Right lobe of liver (tissue), 6 donors: ENCODE results near the gene ZNF438. TPM values are rescaled to one million over a fixed set of nuclear protein-coding genes. Genes with fewer than 3 reads are reported as not detected.

Source experiments
- ATAC-seq, 4 donors: fragments of 200-7000 bp; cut with Tn5 transposase; one replicate each; pipeline ENCODE4 v1.9.1; 2020; ENCODE audit warnings: mild to moderate bottlenecking in 4 of 4, moderate library complexity in 4 of 4
- DNase-seq, 3 donors: peaks; one replicate each; pipeline ENCODE4 v3.0.0-alpha.2; 2020
- H3K27ac ChIP-seq, 3 donors: fragments of 200-600 bp; one replicate each; pipeline ENCODE4 v1.8.0; 2022
- H3K27me3 ChIP-seq, 2 donors: fragments of 200-600 bp; one replicate each; pipeline ENCODE4 v1.8.0; 2022
- H3K36me3 ChIP-seq, 4 donors: fragments of 200-600 bp; sonication (generic) in 1 of 4; one replicate each; pipeline versions ENCODE4 v1.5.1 to v1.8.0; 2017 to 2022; ENCODE audit warnings: control low read depth in 1 of 4
- H3K4me1 ChIP-seq, 4 donors: fragments of 200-600 bp; sonication (generic) in 1 of 4; one replicate each; pipeline versions ENCODE4 v1.5.1 to v1.8.0; 2017 to 2022; ENCODE audit warnings: control low read depth in 1 of 4
- H3K4me3 ChIP-seq, 3 donors: fragments of 200-600 bp; one replicate each; pipeline ENCODE4 v1.8.0; 2022
- H3K9me3 ChIP-seq, 4 donors: fragments of 200-600 bp; sonication (generic) in 1 of 4; one replicate each; pipeline versions ENCODE4 v1.5.1 to v1.8.0; 2017 to 2022; ENCODE audit warnings: control low read depth in 1 of 4
- CTCF ChIP-seq, 4 donors: fragments of 200-600 bp in 3 of 4; fragments of 450-650 bp in 1 of 4; IDR thresholded peaks; one replicate each; pipeline versions ENCODE4 v1.5.1 to v1.8.0; 2016 to 2022; ENCODE audit warnings: antibody characterized with exemption in 4 of 4, mild to moderate bottlenecking in 2 of 4
- POLR2A ChIP-seq: fragments of 450-650 bp; IDR thresholded peaks from one replicate; pipeline ENCODE4 v1.6.1; 2017; ENCODE audit warnings: antibody characterized with exemption, mild to moderate bottlenecking
- WGBS: methylation state at CpG from one replicate; pipeline ENCODE4 v1.1.6; 2018; ENCODE audit warnings: low coverage, low lambda C conversion rate; ENCODE audit not compliant: insufficient coverage; ENCODE audit errors: missing lambda C conversion rate; 5-methylcytosine and 5-hydroxymethylcytosine counted together
- intact Hi-C, 2 donors: fragments of 100-400 bp; cut with DNase I; formaldehyde crosslinking; loops; one replicate each; pipeline versions ENCODE4 v1.11.2 to v1.14.1; 2022
- total RNA-seq, 6 experiments: library from RNA; depleted of rRNA in 2 of 6; stranded (reverse); fragments of >200 nt in 2 of 6; fragmentation: NEBNext Ultra II Directional in 3 of 6; extraction: Animal tissue kit (Norgen Biotek cat#: 25700) in 3 of 6; gene quantifications; one replicate each; pipeline versions ENCODE4 v1.1.0 to v1.2.4, GENCODE V29; 2016 to 2023
- donor health status: DM: no; HTN: yes; CAD: no.
- donor health status: DM: no; HTN: no; CAD: no.
- donor health status: DM: no; HTN: no; CAD: no.
- donor health status: DM: no; HTN: yes; CAD: no.
- donor health status: DM: no; HTN: yes; CAD: no.

Gene ZNF438
- total RNA-seq, 6 experiments from 2014 or later = 2.5 to 5.2 (median 3.3) TPM

GRCh38 chr10:31025142-31025541, 6.5 kb downstream of the ZNF438 start:
- no peak overlapping the region for H3K27ac ChIP-seq
- H3K4me3 ChIP-seq = no peak overlapping the region
- no peaks in the 10 kb centered on the region for H3K9me3 ChIP-seq
- DNase-seq (no peak), ATAC-seq (no peak)
- no peaks in the 10 kb centered on the region for H3K27me3 ChIP-seq
- no peak for TF ChIP-seq POLR2A
- TF ChIP-seq CTCF (IDR thresholded peaks at IDR 0.05) = no peak
- no peaks in the 10 kb centered on the region for H3K36me3 ChIP-seq
- intact Hi-C loops = no loop called here
- H3K4me1 ChIP-seq = peaks cover 0 to 3% (median 0%) of the 10 kb centered on the region in 4 donors

GRCh38 chr10:31023558-31023957, 8.1 kb downstream of the ZNF438 start:
- no peak for DNase-seq
- ATAC-seq = no peak
- no peaks in the 10 kb centered on the region for H3K36me3 ChIP-seq
- TF ChIP-seq POLR2A = no peak
- no peak for TF ChIP-seq CTCF (IDR thresholded peaks at IDR 0.05)
- H3K9me3 ChIP-seq = no peaks in the 10 kb centered on the region
- peaks cover 0 to 7% (median 0%) of the 10 kb centered on the region in 4 donors for H3K4me1 ChIP-seq
- no peak overlapping the region for H3K4me3 ChIP-seq
- WGBS = 93% methylated on average over 5 of the region's 5 CpGs
- no peaks in the 10 kb centered on the region for H3K27me3 ChIP-seq
- H3K27ac ChIP-seq = no peak overlapping the region
- intact Hi-C loops = no loop called here

GRCh38 chr10:31020209-31020608, 11.5 kb downstream of the ZNF438 start:
- WGBS = 62% methylated on average over 5 of the region's 5 CpGs
- Histone ChIP-seq H3K4me1 (peaks cover 0 to 7% (median 0%) of the 10 kb centered on the region in 4 donors), H3K36me3 (no peaks in the 10 kb centered on the region), H3K9me3 (no peaks in the 10 kb centered on the region), H3K27me3 (no peaks in the 10 kb centered on the region), H3K4me3 (no peak overlapping the region), H3K27ac (no peak overlapping the region)
- intact Hi-C loops = no loop called here
- DNase-seq = no peak
- no peak for TF ChIP-seq POLR2A
- no peak for TF ChIP-seq CTCF (IDR thresholded peaks at IDR 0.05)
- ATAC-seq = no peak

GRCh38 chr10:31018962-31019361, 12.7 kb downstream of the ZNF438 start:
- Histone ChIP-seq H3K9me3 (no peaks in the 10 kb centered on the region), H3K4me3 (no peak overlapping the region), H3K27ac (no peak overlapping the region), H3K4me1 (peaks cover 0 to 7% (median 0%) of the 10 kb centered on the region in 4 donors), H3K36me3 (no peaks in the 10 kb centered on the region), H3K27me3 (no peaks in the 10 kb centered on the region)
- ATAC-seq (peak in 1 of 4 donors; percentile 14), DNase-seq (no peak)
- intact Hi-C loops = no loop called here
- TF ChIP-seq CTCF (IDR thresholded peaks at IDR 0.05) = no peak
- no peak for TF ChIP-seq POLR2A
- WGBS = 53% methylated on average over 2 of the region's 2 CpGs

- 89% methylated on average over 3 of the region's 3 CpGs for WGBS
- ATAC-seq (no peak), DNase-seq (no peak)
- H3K27ac ChIP-seq = no peak overlapping the region
- H3K4me1 ChIP-seq = peaks cover 0 to 7% (median 0%) of the 10 kb centered on the region in 4 donors
- H3K27me3 ChIP-seq = no peaks in the 10 kb centered on the region
- TF ChIP-seq POLR2A (no peak), CTCF (IDR thresholded peaks at IDR 0.05) (no peak)
- no peaks in the 10 kb centered on the region for H3K36me3 ChIP-seq
- intact Hi-C loops = no loop called here
- no peak overlapping the region for H3K4me3 ChIP-seq
- no peaks in the 10 kb centered on the region for H3K9me3 ChIP-seq
Observed at GRCh38 chr10:31018356-31018750, 13.3 kb downstream of the ZNF438 start.
